Nephron progenitor cell (in vitro differentiated cells): ENCODE measurements around the gene OR8D4.
"Not testable (repeated sequence)": the region's sequence is repeated elsewhere in the genome, so short reads cannot be mapped to it uniquely, and the experiment has no call there.

Source experiments
- DNase-seq: peaks from one replicate; pipeline ENCODE4 v3.0.0; 2021
- H3K27ac Mint-ChIP-seq: 2 replicates; pipeline ENCODE4 v1.8.0; 2021; ENCODE audit warnings: mild to moderate bottlenecking, moderate library complexity, mixed read lengths
- H3K27me3 Mint-ChIP-seq: 2 replicates; pipeline ENCODE4 v1.8.0; 2021; ENCODE audit warnings: mild to moderate bottlenecking, low read depth, mixed read lengths; ENCODE audit not compliant: poor library complexity
- H3K36me3 Mint-ChIP-seq: 2 replicates; pipeline ENCODE4 v1.8.0; 2021; ENCODE audit warnings: low read depth, mixed read lengths
- H3K4me1 Mint-ChIP-seq: 2 replicates; pipeline ENCODE4 v1.8.0; 2021; ENCODE audit warnings: mixed read lengths
- H3K4me3 Mint-ChIP-seq: 2 replicates; pipeline ENCODE4 v1.8.0; 2021; ENCODE audit warnings: mild to moderate bottlenecking, moderate library complexity, mixed read lengths
- H3K9me3 Mint-ChIP-seq: 2 replicates; pipeline ENCODE4 v1.8.0; 2021; ENCODE audit warnings: mild to moderate bottlenecking, moderate library complexity, mixed read lengths
- CTCF ChIP-seq: fragments of 200-600 bp; sonication (generic); IDR thresholded peaks from 2 replicates; pipeline ENCODE4 v1.5.0; 2021; ENCODE audit warnings: antibody characterized with exemption

Gene OR8D4

GRCh38 chr11:123901867-123902266 lies at the start of gene OR8D4:
OR8D4 (plus strand) TSS chr11:123902167; CDS start chr11:123906432, 4,265 bp downstream.
- Mint-ChIP-seq H3K9me3 (no peaks in the 10 kb centered on the region), H3K36me3 (no peaks in the 10 kb centered on the region), H3K4me1 (no peaks in the 10 kb centered on the region), H3K27me3 (no peaks in the 10 kb centered on the region), H3K4me3 (no peak within 1 kb of the TSS), H3K27ac (no peak within 1 kb of the TSS)
- no peak for DNase-seq
- TF ChIP-seq CTCF: no peak

DNA sequence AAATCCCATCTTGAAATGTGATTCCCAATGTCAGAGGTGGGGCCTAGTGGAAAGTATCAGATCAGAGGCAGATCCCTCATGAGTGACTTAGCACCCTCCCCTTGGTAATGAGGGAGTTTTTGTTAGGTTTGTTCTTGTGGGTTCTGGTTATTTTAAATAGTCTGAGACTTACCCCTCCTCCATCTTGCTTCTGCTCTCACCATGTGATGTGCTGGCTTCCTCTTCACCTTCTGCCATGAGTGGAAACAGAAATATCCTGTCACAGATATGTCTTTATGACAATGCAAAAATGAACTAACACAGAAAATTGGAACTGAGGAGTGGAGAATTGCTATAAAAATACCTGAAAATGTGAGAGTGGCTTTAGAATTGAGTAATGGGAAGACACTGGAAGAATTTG lies 49.6 kb upstream of the OR8D4 start:
- Mint-ChIP-seq H3K36me3 (no peaks in the 10 kb centered on the region), H3K27ac (no peak overlapping the region), H3K4me1 (no peaks in the 10 kb centered on the region), H3K27me3 (peaks cover 8% of the 10 kb centered on the region), H3K4me3 (no peak overlapping the region), H3K9me3 (peaks cover 16% of the 10 kb centered on the region)
- TF ChIP-seq CTCF: no peak
- no peak for DNase-seq

DNA sequence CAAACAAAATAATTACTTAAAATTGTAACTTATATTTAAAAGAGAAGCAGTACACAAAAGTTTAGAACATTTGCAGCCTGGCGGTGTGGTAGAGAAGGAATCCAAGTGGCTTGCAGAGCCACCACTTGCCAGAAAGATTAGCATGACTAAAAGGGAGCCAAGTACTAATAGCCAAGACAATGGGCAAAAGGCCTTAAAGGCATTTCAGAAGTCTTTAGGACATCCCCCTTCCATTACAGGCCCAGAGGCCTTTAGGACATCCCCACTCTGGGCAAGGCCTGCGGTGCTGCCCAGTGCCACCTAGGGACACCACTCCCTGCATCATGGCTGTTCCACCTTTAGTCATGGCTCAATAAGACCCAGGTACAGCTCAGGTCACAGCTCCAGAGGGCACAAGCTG lies 48.9 kb upstream of the OR8D4 start:
- Mint-ChIP-seq H3K4me1 (no peaks in the 10 kb centered on the region), H3K9me3 (peaks cover 16% of the 10 kb centered on the region), H3K27me3 (peaks cover 7% of the 10 kb centered on the region), H3K4me3 (no peak overlapping the region), H3K36me3 (no peaks in the 10 kb centered on the region), H3K27ac (no peak overlapping the region)
- TF ChIP-seq CTCF: no peak
- no peak for DNase-seq

DNA sequence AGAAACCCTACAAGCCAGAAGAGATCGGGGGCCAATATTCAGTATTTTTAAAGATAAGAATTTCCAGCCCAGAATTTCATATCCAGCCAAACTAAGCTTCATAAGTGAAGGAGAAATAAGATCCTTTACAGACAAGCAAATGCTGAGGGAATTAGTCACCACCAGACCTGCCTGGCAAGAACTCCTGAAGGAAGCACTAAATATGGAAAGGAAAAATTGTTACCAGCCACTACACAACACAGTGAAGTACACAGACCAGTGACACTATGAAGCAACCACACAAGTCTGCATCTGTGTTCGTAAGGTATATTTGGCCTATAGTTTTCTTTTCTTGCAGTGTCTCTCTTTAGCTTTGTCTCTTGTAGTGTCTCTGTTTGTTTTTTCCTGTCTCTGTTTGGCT lies 45.5 kb upstream of the OR8D4 start:
- no peaks in the 10 kb centered on the region for H3K4me1 Mint-ChIP-seq
- H3K27ac Mint-ChIP-seq: no peak overlapping the region
- H3K27me3 Mint-ChIP-seq: peaks cover 2% of the 10 kb centered on the region
- H3K9me3 Mint-ChIP-seq: peaks cover 16% of the 10 kb centered on the region
- TF ChIP-seq CTCF: no peak
- H3K4me3 Mint-ChIP-seq: no peak overlapping the region
- no peak for DNase-seq
- H3K36me3 Mint-ChIP-seq: no peaks in the 10 kb centered on the region

DNA sequence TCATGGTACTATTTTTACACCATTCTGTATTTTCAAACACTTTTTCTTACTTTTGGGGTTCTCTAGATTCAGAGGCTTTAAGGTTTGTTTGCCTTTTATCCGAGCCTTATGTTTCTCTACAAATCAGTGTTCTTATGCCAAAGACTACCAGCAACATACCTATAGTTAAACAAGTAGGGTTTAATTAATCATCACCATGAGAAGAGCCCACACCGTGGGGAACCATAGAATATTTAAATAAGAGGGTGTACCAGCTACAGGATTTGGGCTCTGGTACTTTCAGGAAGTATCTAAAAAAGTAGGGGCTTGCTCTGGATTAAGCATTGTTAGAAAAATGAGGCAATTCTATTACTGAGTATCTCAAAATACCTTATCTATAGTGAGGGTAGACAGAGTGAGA lies 42.2 kb upstream of the OR8D4 start:
- no peaks in the 10 kb centered on the region for H3K36me3 Mint-ChIP-seq
- H3K9me3 Mint-ChIP-seq: peaks cover 16% of the 10 kb centered on the region
- no peaks in the 10 kb centered on the region for H3K27me3 Mint-ChIP-seq
- no peak overlapping the region for H3K4me3 Mint-ChIP-seq
- H3K4me1 Mint-ChIP-seq: no peaks in the 10 kb centered on the region
- TF ChIP-seq CTCF: no peak
- no peak overlapping the region for H3K27ac Mint-ChIP-seq
- no peak for DNase-seq

DNA sequence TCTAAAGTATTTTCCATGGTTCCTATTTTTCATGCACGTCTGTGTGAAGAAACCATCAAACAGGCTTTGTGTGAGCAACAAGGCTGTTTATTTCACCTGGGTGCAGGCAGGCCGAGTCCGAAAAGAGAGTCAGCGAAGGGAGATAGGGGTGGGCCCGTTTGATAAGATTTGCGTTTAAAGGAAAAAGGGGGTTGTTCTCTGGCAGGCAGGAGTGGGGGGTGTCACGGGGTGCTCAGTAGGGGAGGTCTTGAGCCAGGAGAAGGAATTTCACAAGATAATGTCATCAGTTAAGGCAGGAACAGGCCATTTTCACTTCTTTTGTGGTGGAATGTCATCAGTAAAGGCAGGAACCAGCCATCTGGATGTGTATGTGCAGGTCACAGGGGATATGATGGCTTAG lies 36.7 kb upstream of the OR8D4 start:
- not testable (repeated sequence) for H3K27ac Mint-ChIP-seq, H3K4me3 Mint-ChIP-seq, H3K9me3 Mint-ChIP-seq, DNase-seq, H3K36me3 Mint-ChIP-seq, H3K27me3 Mint-ChIP-seq, H3K4me1 Mint-ChIP-seq

DNA sequence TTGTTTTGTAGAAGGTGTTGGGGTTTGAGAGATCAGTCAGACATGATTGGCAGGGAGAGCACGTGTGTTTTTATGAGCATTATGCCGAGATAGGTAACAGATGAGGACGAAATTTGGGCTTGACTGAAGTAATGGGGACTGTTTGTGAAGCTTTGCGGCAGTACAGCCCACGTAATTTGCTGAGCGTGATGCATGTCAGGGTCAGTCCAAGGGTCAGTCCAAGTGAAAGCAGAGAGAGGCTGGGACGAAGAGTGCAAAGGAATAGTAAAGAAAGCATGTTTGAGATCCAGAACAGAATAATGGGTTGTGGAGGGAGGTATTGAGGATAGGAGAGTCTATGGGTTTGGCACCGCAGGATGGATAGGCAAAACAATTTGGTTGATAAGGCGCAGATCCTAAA lies 34.2 kb upstream of the OR8D4 start:
- H3K27ac Mint-ChIP-seq, H3K9me3 Mint-ChIP-seq, H3K4me1 Mint-ChIP-seq, H3K4me3 Mint-ChIP-seq, H3K27me3 Mint-ChIP-seq, DNase-seq, H3K36me3 Mint-ChIP-seq: not testable (repeated sequence)
